T-helper 1 cell treated with Interleukin-12 subunit alpha and Interleukin-12 subunit beta and Interleukin-4 antibody, amounts not matched to agents 30 μg/mL and 1 μg/mL, for 36 hours (primary cell): ENCODE results near the gene HPCA.
"Not testable (repeated sequence)": the region's sequence is repeated elsewhere in the genome, so short reads cannot be mapped to it uniquely, and the experiment has no call there.

ENCODE experiments used
- H3K27ac Mint-ChIP-seq: one replicate; pipeline ENCODE4 v1.8.0; 2021; ENCODE audit warnings: mild to moderate bottlenecking, mixed read lengths
- H3K27me3 Mint-ChIP-seq: one replicate; pipeline ENCODE4 v1.8.0; 2021; ENCODE audit warnings: low read depth, mixed read lengths
- H3K36me3 Mint-ChIP-seq: one replicate; pipeline ENCODE4 v1.8.0; 2021; ENCODE audit warnings: low read depth, mixed read lengths
- H3K4me1 Mint-ChIP-seq: one replicate; pipeline ENCODE4 v1.8.0; 2021; ENCODE audit warnings: low read depth, mixed read lengths
- H3K4me3 Mint-ChIP-seq: one replicate; pipeline ENCODE4 v1.8.0; 2021; ENCODE audit warnings: mild to moderate bottlenecking, moderate library complexity, mixed read lengths
- H3K9me3 Mint-ChIP-seq: one replicate; pipeline ENCODE4 v1.8.0; 2021; ENCODE audit warnings: mixed read lengths

The HPCA gene

DNA sequence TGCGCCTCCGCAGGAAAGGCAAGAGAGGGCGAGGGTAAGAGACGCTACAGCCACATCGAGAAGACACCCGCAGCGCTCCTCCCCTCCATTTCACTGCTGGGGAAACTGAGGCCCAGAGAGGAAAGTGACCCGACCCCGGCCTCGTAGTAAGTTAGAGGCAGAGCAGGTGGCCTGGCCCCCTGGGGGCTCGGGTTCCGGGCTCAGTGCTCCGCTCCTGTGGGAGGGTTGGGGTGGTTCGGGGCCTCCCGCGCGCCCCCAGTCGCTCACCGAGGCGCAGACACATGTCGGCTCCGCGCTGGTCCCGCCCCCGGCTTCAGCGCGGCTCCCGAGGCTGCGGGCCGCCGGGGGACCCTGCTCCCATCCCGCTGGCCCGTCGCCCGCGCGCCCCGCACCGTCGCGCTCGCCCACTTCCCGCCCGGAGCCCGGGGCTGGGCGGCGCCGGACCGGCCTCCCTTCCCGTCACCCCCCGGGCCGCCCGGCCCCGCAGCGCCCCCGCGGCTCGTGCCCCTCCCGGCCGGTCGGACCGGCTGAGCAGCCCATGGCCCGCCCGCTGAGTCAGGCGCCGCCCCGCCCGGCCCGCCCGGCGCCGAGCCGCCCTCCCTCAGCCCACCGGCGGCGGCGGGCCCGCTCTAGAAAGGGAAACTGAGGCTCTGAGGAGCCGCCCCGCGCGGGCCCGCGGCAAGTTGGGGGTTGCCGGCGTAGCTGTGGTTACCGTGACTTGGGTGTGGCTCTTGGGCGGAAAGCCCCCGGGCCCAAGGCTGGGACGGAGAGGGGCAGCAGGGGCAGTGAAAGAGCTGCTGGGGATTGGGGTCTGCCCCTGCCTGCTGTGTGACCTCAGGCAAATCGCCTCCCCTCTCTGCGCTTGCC is 14.9 kb downstream of the HPCA start, which contains the start of gene TMEM54:
Gene TMEM54 (minus strand): TSS at position 434 of the 867 bp plus-strand sequence. CDS start 151 bp downstream, at position 283.
- Mint-ChIP-seq H3K4me3 (peak within 1 kb of the TSS; percentile 74), H3K27me3 (peaks cover 72% of the 10 kb centered on the region)

DNA sequence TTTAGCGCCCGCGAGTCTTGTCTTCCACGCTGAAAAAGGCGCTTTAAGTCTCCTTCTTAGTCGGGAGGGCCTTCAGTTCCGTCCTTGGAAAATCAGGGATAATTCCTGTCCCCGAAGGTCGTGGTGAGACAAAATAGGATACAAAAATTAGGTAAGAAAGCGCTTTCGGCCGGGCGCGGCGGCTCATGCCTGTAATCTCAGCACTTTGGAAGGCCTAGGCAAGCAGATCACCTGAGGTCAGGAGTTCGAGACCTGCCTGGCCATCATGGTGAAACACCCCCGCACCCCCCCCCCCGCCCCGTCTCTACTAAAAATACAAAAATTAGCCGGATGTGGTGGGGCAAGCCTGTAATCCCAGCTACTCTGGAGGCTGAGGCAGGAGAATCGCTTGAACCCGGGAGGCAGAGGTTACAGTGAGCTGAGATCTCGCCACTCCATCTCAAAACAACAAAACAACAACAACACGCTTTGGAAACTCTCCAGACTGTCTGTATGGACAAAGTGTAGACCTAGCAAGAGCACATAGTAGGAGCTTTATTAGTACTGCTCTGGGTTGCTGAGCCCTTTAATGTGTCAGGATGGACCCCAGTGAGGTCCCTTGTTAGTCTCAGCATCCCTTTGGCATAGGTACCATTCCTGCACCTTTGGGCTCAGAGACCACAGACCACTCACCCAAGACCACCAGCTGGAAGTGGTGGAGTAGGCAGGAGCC is 15.7 kb downstream of the HPCA start:
- no peak overlapping the region for H3K27ac Mint-ChIP-seq
- H3K36me3 Mint-ChIP-seq = no peaks in the 10 kb centered on the region
- peaks cover 4% of the 10 kb centered on the region for H3K4me1 Mint-ChIP-seq
- H3K9me3 Mint-ChIP-seq = no peaks in the 10 kb centered on the region
- H3K27me3 Mint-ChIP-seq = peaks cover 67% of the 10 kb centered on the region
- peak overlapping the region; percentile 74 for H3K4me3 Mint-ChIP-seq

More for the DNA sequence above, 14.9 kb downstream of the HPCA start, which contains the start of gene TMEM54:
- Mint-ChIP-seq H3K4me1 (peaks cover 4% of the 10 kb centered on the region), H3K36me3 (no peaks in the 10 kb centered on the region), H3K27ac (no peak within 1 kb of the TSS), H3K9me3 (no peaks in the 10 kb centered on the region)

DNA sequence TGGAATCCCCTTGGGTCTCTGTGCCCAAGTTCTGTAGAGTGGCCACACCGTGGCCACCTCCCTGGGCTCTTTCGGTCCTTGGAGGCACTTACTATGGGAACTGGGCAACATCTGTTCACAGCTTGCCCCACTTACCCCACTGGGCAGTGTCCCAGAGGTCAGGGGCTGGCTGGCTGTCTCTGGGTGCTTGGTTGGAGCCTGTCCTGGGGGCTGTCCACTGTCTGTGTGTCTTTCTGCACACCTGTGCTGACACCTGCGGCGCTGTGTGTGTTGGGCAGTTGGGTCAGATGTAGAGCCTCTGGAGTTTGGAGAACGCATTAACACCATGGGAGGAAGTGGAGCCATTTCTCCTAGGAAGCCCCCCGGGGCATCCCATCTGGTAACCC is 16.2 kb downstream of the HPCA start:
- Mint-ChIP-seq H3K27me3 (peaks cover 62% of the 10 kb centered on the region), H3K36me3 (no peaks in the 10 kb centered on the region), H3K27ac (no peak overlapping the region), H3K4me1 (peaks cover 4% of the 10 kb centered on the region), H3K4me3 (peak overlapping the region; percentile 69), H3K9me3 (no peaks in the 10 kb centered on the region)

DNA sequence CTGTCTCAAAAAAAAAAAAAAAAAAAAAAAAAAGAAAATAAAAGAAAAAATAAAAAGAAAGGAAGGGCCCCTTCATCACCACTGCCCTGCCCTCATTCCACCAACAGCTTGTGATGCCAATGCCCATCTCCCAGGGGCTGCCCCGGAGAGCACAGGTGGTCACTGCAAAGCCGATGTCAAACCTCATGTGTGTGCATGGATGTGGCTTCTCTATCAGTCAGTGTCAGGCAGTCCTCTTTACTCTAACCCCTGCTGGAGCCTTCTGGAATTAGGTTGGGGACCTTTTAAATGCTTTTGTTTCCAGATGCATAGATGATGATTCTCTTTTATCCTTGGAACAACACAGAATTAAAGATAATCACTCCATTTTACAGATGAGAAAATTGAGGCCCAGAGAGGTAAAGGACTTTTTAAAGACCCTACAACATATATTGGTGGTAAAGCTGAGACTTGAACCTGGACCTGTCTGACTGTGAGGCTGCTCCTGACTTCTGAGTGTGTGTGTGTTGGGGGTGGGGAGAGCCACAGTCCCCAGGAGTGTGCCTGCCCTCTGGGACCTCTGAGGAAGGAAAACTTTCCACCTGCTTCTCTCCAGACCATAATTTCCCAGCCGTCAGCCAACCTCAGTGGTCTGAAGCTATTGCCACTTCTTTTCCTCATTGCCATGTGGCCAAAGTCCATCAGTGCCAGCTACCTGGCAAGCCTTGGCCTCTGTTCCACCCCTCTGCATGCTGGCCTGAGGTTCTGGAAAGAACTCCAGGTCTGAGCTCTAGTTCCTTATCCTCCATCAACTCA is 17.9 kb downstream of the HPCA start:
- no peak overlapping the region for H3K27ac Mint-ChIP-seq
- H3K4me1 Mint-ChIP-seq = peaks cover 4% of the 10 kb centered on the region
- no peaks in the 10 kb centered on the region for H3K36me3 Mint-ChIP-seq
- no peaks in the 10 kb centered on the region for H3K9me3 Mint-ChIP-seq
- H3K4me3 Mint-ChIP-seq = no peak overlapping the region
- H3K27me3 Mint-ChIP-seq = peaks cover 58% of the 10 kb centered on the region

DNA sequence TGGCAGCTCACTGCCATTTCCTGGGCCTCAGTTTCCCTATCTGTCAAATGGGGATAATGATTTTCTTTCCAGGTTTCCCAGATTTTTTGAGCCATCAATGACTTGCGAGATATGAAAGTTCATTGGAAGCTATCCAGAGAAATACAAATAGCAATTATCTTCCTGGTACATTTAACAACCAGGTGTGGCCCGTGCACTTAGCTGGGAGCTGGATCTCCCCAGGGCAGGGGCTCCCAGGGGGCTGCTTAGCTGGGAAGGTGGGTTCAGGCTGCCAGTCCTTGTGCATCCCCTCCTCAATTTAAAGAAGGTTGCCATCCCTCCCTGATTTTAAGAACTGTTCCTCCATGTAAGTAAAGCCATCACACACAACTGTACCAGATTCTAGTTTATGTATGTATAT is 18.5 kb downstream of the HPCA start:
- H3K4me3 Mint-ChIP-seq = no peak overlapping the region
- peaks cover 4% of the 10 kb centered on the region for H3K4me1 Mint-ChIP-seq
- no peaks in the 10 kb centered on the region for H3K36me3 Mint-ChIP-seq
- peaks cover 55% of the 10 kb centered on the region for H3K27me3 Mint-ChIP-seq
- H3K27ac Mint-ChIP-seq = no peak overlapping the region
- no peaks in the 10 kb centered on the region for H3K9me3 Mint-ChIP-seq

DNA sequence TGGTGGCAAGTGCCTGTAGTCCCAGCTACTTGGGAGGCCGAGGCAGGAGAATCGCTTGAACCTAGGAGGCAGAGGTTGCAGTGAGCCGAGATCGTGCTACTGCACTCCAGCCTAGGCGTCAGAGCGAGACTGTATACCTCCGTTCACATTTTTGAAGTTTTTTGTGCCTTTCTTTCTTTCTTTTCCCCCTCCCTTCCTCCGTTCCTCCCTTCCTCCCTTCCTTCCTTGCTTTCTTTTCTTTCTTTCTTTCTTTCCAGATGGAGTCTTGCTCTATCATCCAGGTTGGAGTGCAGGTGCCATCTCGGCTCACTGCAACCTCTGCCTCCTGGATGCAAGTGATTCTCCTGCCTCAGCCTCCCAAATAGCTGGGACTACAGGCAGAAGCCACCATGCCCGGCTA is 19.3 kb downstream of the HPCA start:
- not testable (repeated sequence) for H3K4me1 Mint-ChIP-seq, H3K36me3 Mint-ChIP-seq, H3K27ac Mint-ChIP-seq, H3K4me3 Mint-ChIP-seq, H3K9me3 Mint-ChIP-seq
- peaks cover 54% of the 10 kb centered on the region for H3K27me3 Mint-ChIP-seq

DNA sequence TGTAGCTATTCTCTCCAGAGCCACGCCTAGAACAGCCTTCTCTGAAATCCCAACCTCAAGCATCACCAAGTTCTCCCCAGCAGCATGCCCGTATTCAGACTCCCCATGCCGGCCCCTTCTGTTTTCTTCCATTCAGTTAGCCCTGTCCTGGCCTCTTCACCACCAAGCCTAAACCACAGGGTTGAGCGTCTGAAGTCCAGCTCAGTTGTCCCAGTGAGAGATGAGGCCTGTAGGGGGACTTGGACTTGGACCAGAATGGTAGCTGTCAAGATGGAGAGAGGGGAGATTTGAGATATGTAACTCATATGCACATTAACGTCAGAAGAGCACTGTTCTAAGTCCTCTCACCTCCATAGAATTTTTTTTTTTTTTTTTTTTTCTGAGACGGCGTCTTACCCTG is 20.4 kb downstream of the HPCA start:
- peaks cover 49% of the 10 kb centered on the region for H3K27me3 Mint-ChIP-seq
- no peak overlapping the region for H3K4me3 Mint-ChIP-seq
- H3K27ac Mint-ChIP-seq = no peak overlapping the region
- H3K9me3 Mint-ChIP-seq = no peaks in the 10 kb centered on the region
- H3K4me1 Mint-ChIP-seq = peaks cover 3% of the 10 kb centered on the region
- H3K36me3 Mint-ChIP-seq = no peaks in the 10 kb centered on the region

DNA sequence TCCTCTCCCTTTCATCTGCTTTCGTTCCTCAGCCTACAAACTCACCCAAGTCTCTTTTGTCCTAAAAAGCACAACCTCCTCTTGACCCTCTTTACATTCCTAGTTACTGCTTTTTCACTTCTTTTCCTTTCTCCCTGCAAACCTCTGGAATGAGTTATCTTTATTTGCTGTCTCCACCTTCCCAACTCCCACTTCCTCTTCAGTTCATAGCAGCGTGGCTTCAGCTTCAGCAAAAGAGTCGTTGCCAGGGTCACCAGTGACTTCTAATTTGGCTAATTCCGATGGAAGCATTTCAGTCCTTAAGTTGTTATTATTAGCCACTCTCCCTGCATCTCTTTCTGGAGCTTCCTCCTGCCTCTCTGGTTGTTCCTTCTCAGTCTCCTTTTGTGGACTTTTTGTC is 21.1 kb downstream of the HPCA start:
- Mint-ChIP-seq H3K27ac (no peak overlapping the region), H3K36me3 (no peaks in the 10 kb centered on the region), H3K27me3 (peaks cover 41% of the 10 kb centered on the region), H3K9me3 (no peaks in the 10 kb centered on the region), H3K4me1 (no peaks in the 10 kb centered on the region), H3K4me3 (no peak overlapping the region)

DNA sequence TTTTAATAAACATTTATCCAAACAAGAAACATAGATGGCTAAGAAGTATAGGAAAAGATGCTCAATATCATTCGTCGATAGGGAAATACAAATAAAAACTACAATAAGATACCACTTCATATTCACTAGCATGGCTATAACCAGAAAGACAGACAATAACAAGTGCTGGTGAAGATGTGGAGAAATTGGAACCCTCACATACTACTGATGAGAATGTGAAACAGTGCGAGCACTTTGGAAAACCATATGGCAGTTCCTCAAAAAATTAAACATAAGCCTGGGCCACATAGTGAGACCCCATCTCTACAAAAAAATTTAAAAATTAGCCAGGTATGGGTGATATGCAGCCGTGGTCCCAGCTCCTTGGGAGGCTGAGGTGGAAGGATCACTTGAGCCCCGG is 24.0 kb downstream of the HPCA start:
- Mint-ChIP-seq H3K9me3 (no peaks in the 10 kb centered on the region), H3K4me1 (no peaks in the 10 kb centered on the region), H3K27me3 (peaks cover 31% of the 10 kb centered on the region), H3K36me3 (no peaks in the 10 kb centered on the region), H3K4me3 (no peak overlapping the region), H3K27ac (no peak overlapping the region)

DNA sequence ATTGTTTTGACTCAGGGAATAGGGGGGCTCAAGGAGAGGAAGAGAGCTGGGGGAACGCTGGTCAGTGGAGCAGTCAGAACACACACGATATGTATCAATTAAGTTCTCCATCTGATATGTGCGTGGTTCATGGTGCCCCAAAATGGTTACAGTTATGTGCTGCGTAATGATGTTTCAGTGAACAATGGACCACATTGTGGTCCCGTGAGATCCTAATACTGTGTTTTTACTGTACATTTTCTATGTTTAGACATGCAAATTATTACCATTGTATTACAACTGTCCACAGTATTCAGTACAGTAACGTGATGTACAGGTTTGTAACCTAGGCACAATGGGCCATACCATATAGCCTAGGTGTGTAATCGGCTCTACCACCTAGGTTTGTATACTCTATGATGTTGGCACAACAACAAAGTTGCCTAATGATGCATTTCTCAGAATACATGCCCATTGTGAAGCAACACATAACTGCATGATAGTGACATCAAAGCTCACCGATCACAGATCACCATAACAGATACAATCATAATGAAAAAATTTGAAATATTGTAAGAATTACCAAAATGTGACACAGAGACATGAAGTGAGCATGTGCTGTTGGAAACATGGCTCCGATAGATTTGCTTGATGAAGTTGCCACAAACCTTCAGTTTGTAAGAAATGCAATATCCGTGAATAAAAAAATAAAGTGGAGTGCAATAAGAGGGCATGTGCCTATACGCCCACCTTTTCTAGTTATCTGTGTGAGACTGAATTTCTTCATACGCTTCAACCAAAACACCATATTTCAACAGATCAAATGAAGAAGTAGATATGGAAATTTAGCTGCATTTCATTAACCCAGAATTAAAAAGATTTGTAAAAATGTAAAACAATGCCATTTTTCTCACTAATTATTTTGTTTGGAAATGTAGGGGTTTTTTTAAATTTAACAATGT is 29.7 kb downstream of the HPCA start:
- H3K4me1 Mint-ChIP-seq = peaks cover 16% of the 10 kb centered on the region

DNA sequence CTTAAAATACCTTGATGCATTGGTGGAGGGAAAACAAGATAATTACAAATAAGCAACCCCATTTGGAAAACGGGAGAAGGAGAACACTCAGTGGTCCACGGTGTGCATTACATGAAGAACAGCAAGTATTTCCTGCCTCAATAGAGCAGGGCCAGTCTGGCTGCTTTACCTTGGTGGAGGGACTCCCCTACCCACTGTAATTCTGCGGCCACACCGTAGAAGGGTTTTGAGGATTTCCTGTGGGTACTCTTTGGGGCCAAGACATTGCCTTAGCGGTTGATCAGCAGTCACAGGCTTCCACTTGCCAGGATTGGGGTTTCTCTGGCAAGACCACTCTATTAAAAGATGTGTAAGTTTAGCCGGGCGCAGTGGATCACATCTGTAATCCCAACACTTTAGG is 31.2 kb downstream of the HPCA start:
- Mint-ChIP-seq H3K4me1 (peaks cover 16% of the 10 kb centered on the region), H3K36me3 (peaks cover 3% of the 10 kb centered on the region), H3K27ac (no peak overlapping the region), H3K4me3 (no peak overlapping the region), H3K27me3 (peaks cover 37% of the 10 kb centered on the region), H3K9me3 (no peaks in the 10 kb centered on the region)

More for the DNA sequence above, 29.7 kb downstream of the HPCA start:
- Mint-ChIP-seq H3K27ac (no peak overlapping the region), H3K4me3 (no peak overlapping the region), H3K27me3 (peaks cover 31% of the 10 kb centered on the region), H3K9me3 (no peaks in the 10 kb centered on the region), H3K36me3 (peaks cover 3% of the 10 kb centered on the region)

DNA sequence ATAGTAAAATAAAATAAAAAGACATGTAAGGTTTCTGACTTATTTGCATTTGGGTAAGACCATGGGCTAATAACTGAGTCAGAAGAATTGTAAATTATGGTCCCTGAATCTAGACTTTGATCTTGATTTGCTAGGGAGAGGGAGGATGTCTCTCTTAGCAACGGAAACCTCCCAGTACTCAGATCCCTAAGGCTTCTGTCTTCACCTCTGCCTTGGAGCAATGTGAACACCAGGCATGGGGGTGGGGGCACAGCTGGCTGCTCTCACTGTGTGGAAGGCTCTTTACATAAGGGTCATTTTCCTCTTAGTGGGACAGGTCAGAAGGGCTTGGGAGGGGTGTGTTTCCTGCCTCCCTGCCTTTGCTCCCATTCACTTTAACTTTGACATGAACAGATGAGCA is 31.9 kb downstream of the HPCA start:
- Mint-ChIP-seq H3K4me3 (no peak overlapping the region), H3K9me3 (no peaks in the 10 kb centered on the region), H3K27me3 (peaks cover 41% of the 10 kb centered on the region)

DNA sequence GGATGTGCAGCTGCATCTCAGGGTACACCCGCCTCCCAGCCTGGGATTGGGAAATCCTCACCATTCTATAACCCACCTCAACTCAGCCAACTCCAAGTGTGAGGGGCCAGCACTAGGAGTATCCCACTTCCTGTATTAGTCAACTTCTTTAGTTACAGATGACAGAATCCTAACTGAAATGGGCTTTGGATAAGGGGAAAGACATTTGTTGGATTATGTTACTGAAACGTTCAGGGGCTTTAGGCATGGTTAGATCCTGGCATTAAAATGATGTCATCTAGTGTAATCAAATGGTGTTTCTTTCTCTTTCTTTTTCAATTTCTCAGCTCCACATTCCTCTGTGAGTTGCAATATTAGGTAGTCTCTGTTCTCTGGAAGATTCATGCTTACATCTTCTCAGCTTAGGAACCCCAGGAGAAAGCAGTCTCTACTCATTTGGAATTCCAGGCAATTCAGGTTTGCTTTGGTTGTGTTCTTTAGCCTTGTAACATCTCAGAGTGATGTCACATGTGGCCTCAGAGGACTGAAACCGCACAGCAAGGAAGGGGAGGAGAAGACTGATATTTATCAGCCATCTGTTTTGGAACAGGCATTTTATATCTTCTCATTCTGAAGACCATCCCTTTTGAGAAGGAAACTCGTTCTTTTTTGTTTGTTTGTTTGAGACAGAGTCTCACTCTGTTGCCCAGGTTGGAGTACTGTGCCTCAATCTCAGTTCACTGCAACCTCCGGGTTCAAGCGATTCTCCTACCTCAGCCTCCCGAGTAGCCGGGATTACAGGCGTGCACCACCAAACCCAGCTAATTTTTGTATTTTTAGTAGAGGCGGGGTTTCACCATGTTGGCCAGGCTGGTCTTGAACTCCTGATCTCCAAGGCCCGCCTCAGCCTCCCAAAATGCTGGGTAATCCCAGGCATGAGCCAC is 33.8 kb downstream of the HPCA start:
- Mint-ChIP-seq H3K27me3 (peaks cover 49% of the 10 kb centered on the region), H3K4me1 (peaks cover 20% of the 10 kb centered on the region), H3K27ac (no peak overlapping the region), H3K4me3 (no peak overlapping the region), H3K36me3 (peaks cover 3% of the 10 kb centered on the region), H3K9me3 (no peaks in the 10 kb centered on the region)

More for the DNA sequence above, 31.9 kb downstream of the HPCA start:
- no peak overlapping the region for H3K27ac Mint-ChIP-seq
- peaks cover 16% of the 10 kb centered on the region for H3K4me1 Mint-ChIP-seq
- peaks cover 3% of the 10 kb centered on the region for H3K36me3 Mint-ChIP-seq
